GM10248 (cell line): ENCODE data around the gene FUT2.
"Not testable (repeated sequence)": the region's sequence is repeated elsewhere in the genome, so short reads cannot be mapped to it uniquely, and the experiment has no call there.

Source experiments
- CTCF ChIA-PET: fragments of 300-600 bp; sonication (Branson Sonifier 250); formaldehyde crosslinking; extraction: SDS; loops from one replicate; lab custom pipeline; 2021; ENCODE audit warnings: antibody characterized with exemption; lab: Yijun Ruan, JAX
- POLR2A ChIA-PET: fragments of 350-650 bp; sonication (Branson Sonifier 250); formaldehyde crosslinking; extraction: SDS; loops from one replicate; lab custom pipeline; 2020; ENCODE audit warnings: antibody characterized with exemption; lab: Yijun Ruan, JAX
- DNase-seq: peaks from one replicate; pipeline ENCODE4 v3.0.0; 2012; ENCODE audit errors: extremely low spot score
- CTCF ChIP-seq: IDR thresholded peaks from 2 replicates; pipeline ENCODE4 v1.5.1; 2012; ENCODE audit warnings: mild to moderate bottlenecking, low read depth; ENCODE audit errors: extremely low read depth, missing control alignments, control extremely low read depth

Gene FUT2

GRCh38 chr19:48715681-48716171 is 20.0 kb downstream of the FUT2 start:
- CTCF ChIA-PET, result interaction anchor here (1.3 to 2.9 kb wide), 3 partner anchors 12 to 70 kb away, joined by 3 to 9 read pairs (median 3); partner anchors contain the start of gene CA11
- no peak for DNase-seq
- POLR2A ChIA-PET, result no interaction called here
- no peak for TF ChIP-seq CTCF

GRCh38 chr19:48716562-48717291 is 21.0 kb downstream of the FUT2 start:
- POLR2A ChIA-PET, result interaction anchor here (0.7 kb wide), 1 partner anchor 42 kb away, joined by 3 read pairs; no protein-coding TSS in a partner anchor
- no peak for DNase-seq
- no peak for TF ChIP-seq CTCF
- CTCF ChIA-PET, result interaction anchor here (1.3 to 2.9 kb wide), 3 partner anchors 11 to 71 kb away, joined by 3 to 9 read pairs (median 3); partner anchors contain the start of gene CA11

GRCh38 chr19:48718106-48718505 is 22.3 kb downstream of the FUT2 start:
- POLR2A ChIA-PET, CTCF ChIA-PET, DNase-seq: not testable (repeated sequence)

- ChIA-PET CTCF (no interaction called here), POLR2A (no interaction called here)
- DNase-seq, result no peak
- no peak for TF ChIP-seq CTCF
Measured at GRCh38 chr19:48718711-48719231, 23.0 kb downstream of the FUT2 start.

GRCh38 chr19:48719263-48720171 is 23.7 kb downstream of the FUT2 start, which contains the start of gene MAMSTR:
Gene MAMSTR, minus strand, starts transcription at chr19:48719725. Its CDS starts 694 bp downstream, at chr19:48719031.
- POLR2A ChIA-PET, result no interaction called here
- CTCF ChIA-PET, result interaction anchor here (2.4 kb wide), 1 partner anchor 19 kb away, joined by 7 read pairs; no protein-coding TSS in a partner anchor
- no peak for DNase-seq

GRCh38 chr19:48720251-48720612 is 24.5 kb downstream of the FUT2 start:
- no peak for DNase-seq
- no peak for TF ChIP-seq CTCF
- POLR2A ChIA-PET, result interaction anchor here (0.6 to 1.7 kb wide), 2 partner anchors 123 to 152 kb away, joined by 3 to 11 read pairs; partner anchors contain the start of gene PPP1R15A
- CTCF ChIA-PET, result interaction anchor here (1.0 to 2.4 kb wide), 3 partner anchors 19 to 122 kb away, joined by 3 to 7 read pairs (median 3); no protein-coding TSS in a partner anchor

More at GRCh38 chr19:48719263-48720171, 23.7 kb downstream of the FUT2 start, which contains the start of gene MAMSTR:
- TF ChIP-seq CTCF, result no peak
